Fibroblast of the aortic adventitia (primary cell): ENCODE results near the gene ZEB1. TPM values are rescaled to one million over a fixed set of nuclear protein-coding genes. Genes with fewer than 3 reads are reported as not detected.

ENCODE experiments used
- DNase-seq: peaks from one replicate; pipeline ENCODE4 v3.0.0-alpha.2; 2010; ENCODE audit warnings: low read depth
- H3K4me3 ChIP-seq: 2 replicates; pipeline ENCODE4 v1.5.1; 2011; ENCODE audit warnings: low read depth, mild to moderate bottlenecking, control low read depth, low read length, moderate library complexity
- CTCF ChIP-seq: IDR thresholded peaks from 2 replicates; pipeline ENCODE4 v1.5.1; 2011; ENCODE audit warnings: mild to moderate bottlenecking, low read length, control low read depth, inconsistent platforms; ENCODE audit not compliant: insufficient read depth
- total RNA-seq: library from RNA; depleted of rRNA; stranded (reverse); fragments of >200 nt; gene quantifications from 2 replicates; pipeline ENCODE4 v1.2.3, GENCODE V29; 2012; ENCODE audit warnings: low replicate concordance

The ZEB1 gene
- total RNA-seq, 1 donor: 153 TPM

- H3K4me3 ChIP-seq: peak overlapping the region; percentile 90
- peak; percentile 61 for TF ChIP-seq CTCF
- DNase-seq: peak; percentile 55
These were observed 3.6 kb downstream of the ZEB1 start for GRCh38 chr10:31322647-31323046.

GRCh38 chr10:31340343-31340742 is 21.3 kb downstream of the ZEB1 start:
- TF ChIP-seq CTCF: no peak
- H3K4me3 ChIP-seq: no peak overlapping the region
- no peak for DNase-seq

GRCh38 chr10:31341552-31341951 is 22.5 kb downstream of the ZEB1 start:
- no peak overlapping the region for H3K4me3 ChIP-seq
- no peak for TF ChIP-seq CTCF
- no peak for DNase-seq

GRCh38 chr10:31343009-31343408 is 24.0 kb downstream of the ZEB1 start:
- DNase-seq: no peak
- H3K4me3 ChIP-seq: no peak overlapping the region
- TF ChIP-seq CTCF: no peak

- no peak overlapping the region for H3K4me3 ChIP-seq
- DNase-seq: no peak
- no peak for TF ChIP-seq CTCF
These were observed 24.5 kb downstream of the ZEB1 start for GRCh38 chr10:31343551-31343950.

GRCh38 chr10:31345886-31346285 is 26.9 kb downstream of the ZEB1 start:
- peak; percentile 30 for DNase-seq
- no peak overlapping the region for H3K4me3 ChIP-seq

More at GRCh38 chr10:31345886-31346285, 26.9 kb downstream of the ZEB1 start:
- TF ChIP-seq CTCF: no peak
